Smooth muscle cell (in vitro differentiated cells): ENCODE measurements around the gene CD2AP. TPM values are rescaled to one million over a fixed set of nuclear protein-coding genes. Genes with fewer than 3 reads are reported as not detected.

Source experiments
- DNase-seq: peaks from one replicate; lab custom pipeline; 2025; ENCODE audit not compliant: unreplicated experiment; lab: John Stamatoyannopoulos, UW
- H2AFZ ChIP-seq: fragments of 200-600 bp; sonication (generic); 2 replicates; pipeline ENCODE4 v1.6.0; 2016; ENCODE audit warnings: antibody characterized with exemption, low read depth, mild to moderate bottlenecking
- H3F3A ChIP-seq: fragments of 200-600 bp; sonication (generic); 2 replicates; pipeline ENCODE4 v1.6.0; 2017; ENCODE audit warnings: antibody characterized with exemption, low read depth
- H3K27ac ChIP-seq: fragments of 200-600 bp; sonication (generic); 2 replicates; pipeline ENCODE4 v1.5.1; 2016; ENCODE audit warnings: low read depth, mild to moderate bottlenecking
- H3K27me3 ChIP-seq: fragments of 200-600 bp; sonication (generic); 2 replicates; pipeline ENCODE4 v1.6.1; 2016; ENCODE audit warnings: low read depth, mild to moderate bottlenecking
- H3K36me3 ChIP-seq: fragments of 200-600 bp; sonication (generic); 2 replicates; pipeline ENCODE4 v1.5.1; 2016; ENCODE audit warnings: low read depth
- H3K4me1 ChIP-seq: fragments of 200-600 bp; sonication (generic); 2 replicates; pipeline ENCODE4 v1.5.1; 2016; ENCODE audit warnings: low read depth
- H3K4me2 ChIP-seq: fragments of 200-600 bp; sonication (generic); 2 replicates; pipeline ENCODE4 v1.6.0; 2016; ENCODE audit warnings: mild to moderate bottlenecking
- H3K4me3 ChIP-seq: fragments of 200-600 bp; sonication (generic); 2 replicates; pipeline ENCODE4 v1.5.1; 2016; ENCODE audit warnings: mild to moderate bottlenecking
- H3K79me2 ChIP-seq: fragments of 200-600 bp; sonication (generic); 2 replicates; pipeline ENCODE4 v1.6.0; 2016; ENCODE audit warnings: low read depth, mild to moderate bottlenecking
- H3K9ac ChIP-seq: fragments of 200-600 bp; sonication (generic); 2 replicates; pipeline ENCODE4 v1.6.0; 2016; ENCODE audit warnings: low read depth
- H3K9me3 ChIP-seq: fragments of 200-600 bp; sonication (generic); replicated peaks from 2 replicates; pipeline ENCODE4 v1.5.1; 2016; ENCODE audit warnings: low read depth
- H4K20me1 ChIP-seq: fragments of 200-600 bp; sonication (generic); 2 replicates; pipeline ENCODE4 v1.6.0; 2016; ENCODE audit warnings: low read depth
- WGBS: methylation state at CpG from one replicate; pipeline ENCODE4 v1.1.7; 2016; ENCODE audit warnings: low lambda C conversion rate; 5-methylcytosine and 5-hydroxymethylcytosine counted together
- polyA plus RNA-seq: library from polyadenylated mRNA; unstranded; fragments of >200 nt; fragmentation: Nextera tagmentation; extraction: Ambion mirVana; gene quantifications from 2 replicates; pipeline ENCODE4 v1.2.1, GENCODE V29; 2016
- total RNA-seq: library from RNA; depleted of rRNA; stranded (reverse); fragments of >200 nt; gene quantifications from 2 replicates; pipeline ENCODE4 v1.2.3, GENCODE V29; 2014
- TF ChIP-seq, protein P1 (sequence below): fragments of 200-600 bp; sonication (generic); IDR thresholded peaks from 2 replicates; pipeline ENCODE4 v1.5.1; 2017; ENCODE audit warnings: borderline replicate concordance, mild to moderate bottlenecking, antibody characterized with exemption; ENCODE audit not compliant: insufficient read depth, poor library complexity, severe bottlenecking

The CD2AP gene
- total and polyA plus RNA-seq, 2 experiments from 2014 or later: 7.4 to 33.4 TPM

DNA sequence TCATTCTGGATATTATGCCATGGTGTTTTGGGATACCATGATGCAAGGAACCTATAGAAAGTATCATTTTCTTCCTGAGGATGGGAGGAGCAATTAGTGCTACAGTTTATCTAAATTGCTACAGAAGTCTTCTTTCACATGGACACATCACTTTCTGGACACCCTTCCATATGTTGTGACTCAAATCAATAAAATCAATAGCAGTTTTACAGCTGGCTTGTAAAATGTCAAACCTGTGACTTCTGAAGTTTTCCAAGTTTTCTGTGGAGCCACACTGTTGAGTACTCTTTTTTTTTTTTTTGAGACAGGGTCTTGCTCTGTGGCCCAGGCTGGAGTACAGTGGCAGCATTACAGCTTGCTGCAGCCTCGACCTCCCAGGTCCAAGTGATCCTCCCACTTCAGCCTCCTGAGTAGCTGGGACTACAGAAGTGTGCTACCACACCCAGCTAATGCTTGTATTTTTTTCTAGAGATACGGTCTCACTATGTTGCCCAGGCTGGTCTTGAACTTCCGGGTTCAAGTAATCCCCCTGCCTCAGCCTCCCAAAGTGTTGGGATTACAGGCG, 24.1 kb upstream of the CD2AP start:
- Histone ChIP-seq H3K4me2 (no peak overlapping the region), H2AFZ (no peak overlapping the region), H3K27me3 (no peaks in the 10 kb centered on the region), H3F3A (no peaks in the 10 kb centered on the region), H3K36me3 (no peaks in the 10 kb centered on the region), H3K4me1 (no peaks in the 10 kb centered on the region), H3K79me2 (no peaks in the 10 kb centered on the region), H3K27ac (no peak overlapping the region), H4K20me1 (no peaks in the 10 kb centered on the region), H3K9ac (no peak overlapping the region), H3K9me3 (no peaks in the 10 kb centered on the region), H3K4me3 (no peak overlapping the region)
- TF ChIP-seq, protein P1, sequence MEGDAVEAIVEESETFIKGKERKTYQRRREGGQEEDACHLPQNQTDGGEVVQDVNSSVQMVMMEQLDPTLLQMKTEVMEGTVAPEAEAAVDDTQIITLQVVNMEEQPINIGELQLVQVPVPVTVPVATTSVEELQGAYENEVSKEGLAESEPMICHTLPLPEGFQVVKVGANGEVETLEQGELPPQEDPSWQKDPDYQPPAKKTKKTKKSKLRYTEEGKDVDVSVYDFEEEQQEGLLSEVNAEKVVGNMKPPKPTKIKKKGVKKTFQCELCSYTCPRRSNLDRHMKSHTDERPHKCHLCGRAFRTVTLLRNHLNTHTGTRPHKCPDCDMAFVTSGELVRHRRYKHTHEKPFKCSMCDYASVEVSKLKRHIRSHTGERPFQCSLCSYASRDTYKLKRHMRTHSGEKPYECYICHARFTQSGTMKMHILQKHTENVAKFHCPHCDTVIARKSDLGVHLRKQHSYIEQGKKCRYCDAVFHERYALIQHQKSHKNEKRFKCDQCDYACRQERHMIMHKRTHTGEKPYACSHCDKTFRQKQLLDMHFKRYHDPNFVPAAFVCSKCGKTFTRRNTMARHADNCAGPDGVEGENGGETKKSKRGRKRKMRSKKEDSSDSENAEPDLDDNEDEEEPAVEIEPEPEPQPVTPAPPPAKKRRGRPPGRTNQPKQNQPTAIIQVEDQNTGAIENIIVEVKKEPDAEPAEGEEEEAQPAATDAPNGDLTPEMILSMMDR: no peak
- 96% methylated on average over 4 of the region's 4 CpGs for WGBS
- no peak for DNase-seq

DNA sequence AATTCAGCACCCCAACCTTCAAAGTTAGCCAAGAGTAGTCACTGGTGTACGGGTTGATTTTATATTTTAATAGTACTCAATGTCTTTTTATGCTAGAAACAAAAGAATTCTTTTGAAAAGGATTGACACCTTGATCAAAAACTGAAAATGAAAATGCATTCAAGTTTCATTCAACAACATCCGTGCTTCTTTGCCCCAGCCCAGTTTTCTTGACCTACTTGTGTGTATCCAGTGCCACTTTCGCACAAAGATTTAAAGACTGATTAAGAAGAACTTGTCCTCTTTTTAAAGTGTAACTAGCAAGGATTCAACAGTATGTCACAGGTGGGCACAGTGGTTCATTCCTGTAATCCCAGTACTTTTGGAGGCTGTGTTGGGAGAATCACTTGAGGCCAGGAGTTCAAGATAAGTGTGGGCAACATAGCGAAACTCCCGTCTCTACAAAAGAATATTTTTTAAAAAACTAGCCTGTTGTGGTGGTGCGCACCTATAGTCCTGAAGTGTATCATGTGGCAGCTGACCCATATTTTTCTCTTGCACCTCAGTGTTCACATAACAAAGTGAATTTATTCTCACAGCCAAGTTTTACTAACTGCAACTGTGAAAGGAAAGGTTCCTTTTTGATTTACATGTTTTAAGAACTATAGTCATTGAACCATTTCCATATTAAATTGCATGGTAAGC, 22.7 kb upstream of the CD2AP start:
- TF ChIP-seq, protein P1: no peak
- no peaks in the 10 kb centered on the region for H3K36me3 ChIP-seq
- no peaks in the 10 kb centered on the region for H3K4me1 ChIP-seq
- 94% methylated on average over 6 of the region's 6 CpGs for WGBS
- H3F3A ChIP-seq: no peaks in the 10 kb centered on the region
- no peak for DNase-seq
- no peak overlapping the region for H3K27ac ChIP-seq
- no peaks in the 10 kb centered on the region for H3K9me3 ChIP-seq
- no peak overlapping the region for H3K4me3 ChIP-seq
- no peaks in the 10 kb centered on the region for H4K20me1 ChIP-seq
- H3K79me2 ChIP-seq: no peaks in the 10 kb centered on the region
- no peak overlapping the region for H3K4me2 ChIP-seq
- no peaks in the 10 kb centered on the region for H3K27me3 ChIP-seq
- H3K9ac ChIP-seq: no peak overlapping the region
- H2AFZ ChIP-seq: no peak overlapping the region

DNA sequence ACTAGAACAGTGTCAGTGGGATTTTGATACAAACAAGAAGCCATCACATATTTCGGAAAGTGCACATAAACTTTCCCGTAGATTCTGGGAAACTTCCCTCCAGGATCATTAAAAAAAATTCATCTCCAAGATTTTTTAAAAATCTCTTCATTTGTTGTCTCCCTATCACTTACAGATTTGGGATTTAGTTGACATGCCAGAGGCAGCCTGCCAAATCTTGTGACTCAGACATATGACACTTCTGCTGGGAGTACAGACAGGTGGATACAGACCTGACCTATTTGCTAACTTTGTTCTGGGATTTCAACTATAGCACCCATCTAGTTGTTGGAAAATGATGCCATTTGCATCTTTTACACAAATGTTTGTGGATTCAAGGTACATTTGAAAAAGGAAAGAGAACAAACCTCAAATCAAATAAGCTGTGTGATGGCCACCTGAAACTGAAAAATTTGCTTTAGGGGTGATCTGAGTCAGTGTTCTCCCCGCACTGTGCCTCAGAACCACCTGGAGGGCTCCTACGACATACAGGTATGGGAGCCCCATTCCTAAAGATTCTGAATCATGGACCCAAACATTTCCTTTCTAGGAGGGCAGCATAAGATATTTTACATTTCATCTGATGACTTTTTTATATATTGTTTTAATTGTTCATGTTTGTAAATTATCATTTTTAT, 21.9 kb upstream of the CD2AP start:
- H3K27me3 ChIP-seq: no peaks in the 10 kb centered on the region
- TF ChIP-seq, protein P1: no peak
- no peaks in the 10 kb centered on the region for H3K79me2 ChIP-seq
- no peak overlapping the region for H3K9ac ChIP-seq
- DNase-seq: no peak
- H4K20me1 ChIP-seq: no peaks in the 10 kb centered on the region
- H3K4me3 ChIP-seq: no peak overlapping the region
- no peaks in the 10 kb centered on the region for H3K9me3 ChIP-seq
- 87% methylated on average over 4 of the region's 4 CpGs for WGBS
- H3F3A ChIP-seq: no peaks in the 10 kb centered on the region
- H3K4me2 ChIP-seq: no peak overlapping the region
- H2AFZ ChIP-seq: no peak overlapping the region
- H3K4me1 ChIP-seq: no peaks in the 10 kb centered on the region
- no peak overlapping the region for H3K27ac ChIP-seq
- H3K36me3 ChIP-seq: no peaks in the 10 kb centered on the region
